B cell (primary cell): Measurements from ENCODE around the gene EXOC6B. TPM values are rescaled to one million over a fixed set of nuclear protein-coding genes. Genes with fewer than 3 reads are reported as not detected.

ENCODE experiments used
- ATAC-seq: fragments of 200-7000 bp; cut with Tn5 transposase; one replicate; pipeline ENCODE4 v1.10.0; 2021; ENCODE audit warnings: low read depth, mild to moderate bottlenecking, moderate number of reproducible peaks, moderate library complexity
- CTCF ChIA-PET: fragments of 350-600 bp; sonication (Branson Sonifier 250); formaldehyde crosslinking; loops from one replicate; lab custom pipeline; 2021; ENCODE audit warnings: antibody characterized with exemption, inconsistent platforms; lab: Charles Lee
- POLR2A ChIA-PET: fragments of 350-600 bp; sonication (Branson Sonifier 250); formaldehyde crosslinking; loops from one replicate; lab custom pipeline; 2021; ENCODE audit warnings: antibody characterized with exemption; lab: Charles Lee
- DNase-seq: peaks from one replicate; pipeline ENCODE4 v3.0.0; 2013
- H2AFZ ChIP-seq: 2 replicates; pipeline ENCODE4 v1.6.1; 2012; ENCODE audit warnings: mild to moderate bottlenecking, low read depth, low read length; ENCODE audit not compliant: insufficient read depth, poor library complexity, severe bottlenecking
- H3K27ac ChIP-seq, 2 donors: 1 replicate in 1 of 2; 2 replicates in 1 of 2; pipeline ENCODE4 v1.5.1; 2012 to 2013; ENCODE audit warnings: low read length in 2 of 2, mild to moderate bottlenecking in 2 of 2, moderate library complexity in 1 of 2
- H3K27me3 ChIP-seq, 4 experiments: fragments of 200-600 bp in 1 of 4; sonication (generic) in 1 of 4; replicated peaks in 1 of 4; 1 replicate in 2 of 4; 2 replicates in 2 of 4; pipeline versions ENCODE4 v1.6.1 to v1.7.0; 2013 to 2016; ENCODE audit warnings: low read length in 3 of 4, mild to moderate bottlenecking in 2 of 4, mixed read lengths in 1 of 4, moderate library complexity in 1 of 4; ENCODE audit not compliant: insufficient read depth in 4 of 4, control insufficient read depth in 3 of 4; ENCODE audit errors: control extremely low read depth in 1 of 4
- H3K36me3 ChIP-seq, 2 experiments: replicated peaks in 1 of 2; 1 replicate in 1 of 2; 2 replicates in 1 of 2; pipeline versions ENCODE4 v1.6.1 to v1.7.1; 2013; ENCODE audit warnings: low read length in 1 of 2; ENCODE audit not compliant: insufficient read depth in 2 of 2, control insufficient read depth in 1 of 2; ENCODE audit errors: control extremely low read depth in 1 of 2, extremely low read depth in 1 of 2
- H3K4me1 ChIP-seq, 2 donors: fragments of 200-600 bp in 1 of 2; sonication (generic) in 1 of 2; 1 replicate in 1 of 2; 2 replicates in 1 of 2; pipeline versions ENCODE4 v1.5.1 to v1.6.1; 2013 to 2017; ENCODE audit warnings: low read length in 2 of 2; ENCODE audit not compliant: control insufficient read depth in 2 of 2, insufficient read depth in 2 of 2
- H3K4me2 ChIP-seq: replicated peaks from 2 replicates; pipeline ENCODE3; 2012; ENCODE audit warnings: mild to moderate bottlenecking, low read depth, low read length; ENCODE audit not compliant: poor library complexity, severe bottlenecking
- H3K4me3 ChIP-seq, 5 experiments: fragments of 200-600 bp in 1 of 5; sonication (generic) in 1 of 5; 1 replicate in 3 of 5; 2 replicates in 2 of 5; pipeline versions ENCODE4 v1.5.1 to v1.7.0; 2011 to 2016; ENCODE audit warnings: low read length in 4 of 5, mild to moderate bottlenecking in 4 of 5, low read depth in 2 of 5, control low read depth in 1 of 5, moderate library complexity in 1 of 5; ENCODE audit not compliant: insufficient read depth in 1 of 5; ENCODE audit errors: control extremely low read depth in 1 of 5, extremely low read depth in 1 of 5
- H3K79me2 ChIP-seq: fragments of 200-600 bp; sonication (generic); one replicate; pipeline ENCODE4 v1.6.0; 2016; ENCODE audit warnings: low read length; ENCODE audit not compliant: control insufficient read depth, insufficient read depth
- H3K9ac ChIP-seq: fragments of 200-600 bp; sonication (generic); 2 replicates; pipeline ENCODE4 v1.6.1; 2017; ENCODE audit warnings: mild to moderate bottlenecking, low read length, moderate library complexity
- H3K9me3 ChIP-seq, 3 donors: one replicate each; pipeline versions ENCODE4 v1.6.1 to v1.7.1; 2013; ENCODE audit warnings: low read length in 2 of 3; ENCODE audit not compliant: control insufficient read depth in 2 of 3, insufficient read depth in 1 of 3; ENCODE audit errors: control extremely low read depth in 1 of 3
- H4K20me1 ChIP-seq: 2 replicates; pipeline ENCODE4 v1.6.0; 2012; ENCODE audit warnings: mild to moderate bottlenecking, low read length; ENCODE audit not compliant: insufficient read depth, control insufficient read depth, poor library complexity, severe bottlenecking
- H3K27ac Mint-ChIP-seq: one replicate; pipeline ENCODE4 v1.8.0; 2021; ENCODE audit warnings: mixed read lengths
- H3K27me3 Mint-ChIP-seq: one replicate; pipeline ENCODE4 v1.8.0; 2021; ENCODE audit warnings: mixed read lengths
- H3K4me1 Mint-ChIP-seq: one replicate; pipeline ENCODE4 v1.8.0; 2021; ENCODE audit warnings: mixed read lengths
- H3K4me3 Mint-ChIP-seq: one replicate; pipeline ENCODE4 v1.8.0; 2021; ENCODE audit warnings: mixed read lengths
- H3K9me3 Mint-ChIP-seq: one replicate; pipeline ENCODE4 v1.8.0; 2022; ENCODE audit warnings: mixed read lengths; ENCODE audit not compliant: insufficient read depth
- EZH2 ChIP-seq: IDR thresholded peaks from 2 replicates; pipeline ENCODE4 v1.6.1; 2012; ENCODE audit warnings: borderline replicate concordance, low read depth, mild to moderate bottlenecking, moderate library complexity, low read length; ENCODE audit not compliant: insufficient read depth, poor library complexity, severe bottlenecking
- WGBS: methylation state at CpG from one replicate; pipeline ENCODE4 v1.1.5; 2013; ENCODE audit warnings: missing lambda C conversion rate; ENCODE audit not compliant: insufficient coverage; 5-methylcytosine and 5-hydroxymethylcytosine counted together
- intact Hi-C: fragments of 100-400 bp; cut with micrococcal nuclease; formaldehyde crosslinking; loops from one replicate; pipeline ENCODE4 v1.10.0; 2022
- polyA plus RNA-seq: library from polyadenylated mRNA; depleted of rRNA; stranded (reverse); fragments of >200 nt; gene quantifications from 2 replicates; pipeline ENCODE4 v1.2.3, GENCODE V29; 2012
- total RNA-seq, 2 donors: library from RNA; stranded (reverse); fragments of 120-200 nt in 1 of 2; gene quantifications; 1 replicate in 1 of 2; 2 replicates in 1 of 2; pipeline versions ENCODE4 v1.2.3 to v1.2.4, GENCODE V29; 2013 to 2022
- TF ChIP-seq, protein P1 (sequence below): fragments of 200-600 bp; IDR thresholded peaks from one replicate; pipeline ENCODE4 v1.8.0; 2022; ENCODE audit warnings: antibody characterized with exemption, mild to moderate bottlenecking

Gene EXOC6B
- total and polyA plus RNA-seq, 2 donors (not counting 1 experiment from before 2014, with no cell fraction given), result 4.8 to 22.6 TPM

DNA sequence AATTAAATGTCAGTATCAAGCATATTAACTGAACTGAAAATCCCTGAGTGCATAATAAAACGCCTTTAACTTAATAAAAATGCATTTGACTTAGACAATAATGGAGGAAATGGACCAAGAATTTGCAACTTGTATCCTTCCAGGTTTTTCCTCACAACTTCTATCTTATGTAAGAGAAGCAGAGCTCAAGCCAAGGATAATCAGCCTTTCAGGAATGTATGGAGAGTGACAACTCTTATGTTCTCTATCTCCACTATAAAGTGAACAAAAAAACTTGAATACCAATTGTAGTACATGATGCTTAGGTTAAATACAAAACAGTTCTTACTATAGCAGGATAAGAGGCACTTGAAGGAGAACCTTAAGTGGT is 613.4 kb downstream of the EXOC6B start:
- ChIA-PET CTCF (no interaction called here), POLR2A (no interaction called here)
- no peak overlapping the region for H3K27ac Mint-ChIP-seq
- no peaks in the 10 kb centered on the region for H3K4me1 ChIP-seq
- H3K27me3 Mint-ChIP-seq, result no peaks in the 10 kb centered on the region
- no peak overlapping the region for H3K9ac ChIP-seq
- DNase-seq (no peak), ATAC-seq (no peak)
- intact Hi-C loops, result no loop called here
- H3K4me2 ChIP-seq, result no peak overlapping the region
- H3K27me3 ChIP-seq, result no peaks in the 10 kb centered on the region
- TF ChIP-seq, protein P1, sequence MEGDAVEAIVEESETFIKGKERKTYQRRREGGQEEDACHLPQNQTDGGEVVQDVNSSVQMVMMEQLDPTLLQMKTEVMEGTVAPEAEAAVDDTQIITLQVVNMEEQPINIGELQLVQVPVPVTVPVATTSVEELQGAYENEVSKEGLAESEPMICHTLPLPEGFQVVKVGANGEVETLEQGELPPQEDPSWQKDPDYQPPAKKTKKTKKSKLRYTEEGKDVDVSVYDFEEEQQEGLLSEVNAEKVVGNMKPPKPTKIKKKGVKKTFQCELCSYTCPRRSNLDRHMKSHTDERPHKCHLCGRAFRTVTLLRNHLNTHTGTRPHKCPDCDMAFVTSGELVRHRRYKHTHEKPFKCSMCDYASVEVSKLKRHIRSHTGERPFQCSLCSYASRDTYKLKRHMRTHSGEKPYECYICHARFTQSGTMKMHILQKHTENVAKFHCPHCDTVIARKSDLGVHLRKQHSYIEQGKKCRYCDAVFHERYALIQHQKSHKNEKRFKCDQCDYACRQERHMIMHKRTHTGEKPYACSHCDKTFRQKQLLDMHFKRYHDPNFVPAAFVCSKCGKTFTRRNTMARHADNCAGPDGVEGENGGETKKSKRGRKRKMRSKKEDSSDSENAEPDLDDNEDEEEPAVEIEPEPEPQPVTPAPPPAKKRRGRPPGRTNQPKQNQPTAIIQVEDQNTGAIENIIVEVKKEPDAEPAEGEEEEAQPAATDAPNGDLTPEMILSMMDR, result no peak
- no peak for TF ChIP-seq EZH2
- H3K27ac ChIP-seq, result no peak overlapping the region
- WGBS, result no CpG with 5 or more reads among the region's 1 CpG
- H3K36me3 ChIP-seq, result no peaks in the 10 kb centered on the region
- H3K4me1 Mint-ChIP-seq, result no peaks in the 10 kb centered on the region
- H3K4me3 Mint-ChIP-seq, result no peak overlapping the region
- no peak overlapping the region for H3K4me3 ChIP-seq
- H3K79me2 ChIP-seq, result no peaks in the 10 kb centered on the region
- H4K20me1 ChIP-seq, result no peaks in the 10 kb centered on the region
- H3K9me3 Mint-ChIP-seq, result no peaks in the 10 kb centered on the region
- H3K9me3 ChIP-seq, result no peaks in the 10 kb centered on the region
- H2AFZ ChIP-seq, result no peak overlapping the region

DNA sequence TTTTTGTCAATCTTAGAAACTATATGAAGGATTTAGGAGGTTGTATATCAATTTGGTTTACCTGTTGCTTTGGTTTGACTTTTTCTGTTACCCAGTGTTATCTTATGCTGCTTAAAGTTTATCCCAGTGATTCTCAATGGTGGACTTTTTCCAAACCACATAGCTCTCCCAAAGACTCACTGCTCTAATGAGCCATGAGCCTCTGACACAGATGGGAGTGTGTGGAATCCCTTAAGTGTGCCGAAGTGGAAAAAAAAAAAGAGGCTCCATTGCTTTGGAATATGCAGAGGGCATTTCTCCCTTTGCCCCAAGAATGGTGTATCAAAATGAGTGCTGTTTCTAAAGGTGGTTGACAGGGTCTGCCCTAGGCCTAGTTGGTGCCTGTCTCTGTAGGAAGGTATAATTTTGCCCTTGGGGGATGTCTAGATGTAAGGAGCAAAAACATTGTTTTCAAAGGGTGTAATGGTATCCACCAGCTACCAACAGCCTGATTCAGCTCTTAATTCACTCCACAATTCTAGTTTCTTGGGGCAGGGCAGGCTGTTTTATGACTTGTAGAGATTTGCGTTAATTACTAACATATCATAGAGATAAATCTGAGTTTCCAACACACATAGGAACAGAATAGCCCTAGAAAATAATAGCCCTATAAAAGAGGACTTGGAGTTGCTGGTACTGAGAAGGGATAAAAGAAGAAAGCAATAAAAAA is 613.9 kb downstream of the EXOC6B start:
- CTCF ChIA-PET, result no interaction called here
- Histone ChIP-seq H3K4me3 (no peak overlapping the region), H3K9ac (no peak overlapping the region), H3K4me2 (no peak overlapping the region), H4K20me1 (no peaks in the 10 kb centered on the region), H3K79me2 (no peaks in the 10 kb centered on the region), H3K27ac (no peak overlapping the region), H3K36me3 (no peaks in the 10 kb centered on the region), H3K9me3 (no peaks in the 10 kb centered on the region), H3K27me3 (no peaks in the 10 kb centered on the region), H3K4me1 (no peaks in the 10 kb centered on the region), H2AFZ (no peak overlapping the region)
- TF ChIP-seq, protein P1, result no peak
- no peak for TF ChIP-seq EZH2
- no peak overlapping the region for H3K4me3 Mint-ChIP-seq
- no CpG with 5 or more reads among the region's 2 CpGs for WGBS
- DNase-seq (no peak), ATAC-seq (no peak)
- H3K9me3 Mint-ChIP-seq, result no peaks in the 10 kb centered on the region
- H3K4me1 Mint-ChIP-seq, result no peaks in the 10 kb centered on the region
- H3K27ac Mint-ChIP-seq, result no peak overlapping the region
- H3K27me3 Mint-ChIP-seq, result no peaks in the 10 kb centered on the region
- intact Hi-C loops, result no loop called here
- POLR2A ChIA-PET, result no interaction called here
